Colonic mucosa (tissue), 4 donors: Measurements from ENCODE around the gene PLK4. TPM values are rescaled to one million over a fixed set of nuclear protein-coding genes. Genes with fewer than 3 reads are reported as not detected.
"Not testable (repeated sequence)": the region's sequence is repeated elsewhere in the genome, so short reads cannot be mapped to it uniquely, and the experiment has no call there.

Source experiments
- DNase-seq: peaks from one replicate; pipeline ENCODE4 v3.0.0-alpha.2; 2020
- H3K27ac ChIP-seq: fragments of 200-600 bp; one replicate; pipeline ENCODE4 v1.8.0; 2021
- H3K27me3 ChIP-seq: fragments of 200-600 bp; one replicate; pipeline ENCODE4 v1.8.0; 2021
- H3K36me3 ChIP-seq: fragments of 200-600 bp; one replicate; pipeline ENCODE4 v1.8.0; 2021
- H3K4me1 ChIP-seq: fragments of 200-600 bp; one replicate; pipeline ENCODE4 v1.8.0; 2021; ENCODE audit warnings: mild to moderate bottlenecking
- H3K4me3 ChIP-seq: fragments of 200-600 bp; one replicate; pipeline ENCODE4 v1.8.0; 2021
- H3K9ac ChIP-seq, 2 donors: one replicate each; pipeline ENCODE4 v1.7.0; 2013; ENCODE audit warnings: control low read depth in 2 of 2, low read depth in 2 of 2, low read length in 2 of 2
- H3K9me3 ChIP-seq: fragments of 200-600 bp; one replicate; pipeline ENCODE4 v1.8.0; 2021
- CTCF ChIP-seq: fragments of 200-600 bp; IDR thresholded peaks from one replicate; pipeline ENCODE4 v1.8.0; 2022; ENCODE audit warnings: antibody characterized with exemption, mild to moderate bottlenecking
- intact Hi-C: fragments of 100-400 bp; cut with DNase I; formaldehyde crosslinking; loops from one replicate; pipeline ENCODE4 v1.14.1; 2022
- total RNA-seq, 2 donors: library from RNA; stranded (reverse); fragmentation: NEBNext Ultra II Directional in 1 of 2; extraction: Animal tissue kit (Norgen Biotek cat#: 25700) in 1 of 2; gene quantifications; one replicate each; pipeline ENCODE4 v1.2.1, GENCODE V29; 2021
- donor health status: healthy.
- donor health status: DM: no; HTN: no; CAD: no.
- donor health status: DM: no; HTN: no; CAD: no.

PLK4 gene
- total RNA-seq, 2 donors from 2014 or later, result 8.8 to 22.6 TPM

GRCh38 chr4:127888559-127888958 is 7.9 kb downstream of the PLK4 start:
- H3K27ac ChIP-seq, result no peak overlapping the region
- no peak for DNase-seq
- no peak overlapping the region for H3K4me3 ChIP-seq
- no peak for TF ChIP-seq CTCF
- no peaks in the 10 kb centered on the region for H3K27me3 ChIP-seq
- no peaks in the 10 kb centered on the region for H3K4me1 ChIP-seq
- no peaks in the 10 kb centered on the region for H3K9me3 ChIP-seq
- H3K36me3 ChIP-seq, result no peaks in the 10 kb centered on the region
- intact Hi-C loops, result loop anchor here (10.0 kb wide), 1 partner anchor 76 kb away; the partner anchor contains the start of genes ABHD18 and MFSD8
- H3K9ac ChIP-seq, result no peak overlapping the region

- Histone ChIP-seq H3K27me3 (no peaks in the 10 kb centered on the region), H3K9ac (no peak overlapping the region), H3K9me3 (no peaks in the 10 kb centered on the region), H3K36me3 (no peaks in the 10 kb centered on the region), H3K27ac (no peak overlapping the region), H3K4me3 (no peak overlapping the region), H3K4me1 (no peaks in the 10 kb centered on the region)
- intact Hi-C loops, result loop anchor here (10.0 kb wide), 1 partner anchor 75 kb away; the partner anchor contains the start of genes ABHD18 and MFSD8
- DNase-seq, result no peak
- no peak for TF ChIP-seq CTCF
Observed at GRCh38 chr4:127889903-127890302, 9.2 kb downstream of the PLK4 start.

DNA sequence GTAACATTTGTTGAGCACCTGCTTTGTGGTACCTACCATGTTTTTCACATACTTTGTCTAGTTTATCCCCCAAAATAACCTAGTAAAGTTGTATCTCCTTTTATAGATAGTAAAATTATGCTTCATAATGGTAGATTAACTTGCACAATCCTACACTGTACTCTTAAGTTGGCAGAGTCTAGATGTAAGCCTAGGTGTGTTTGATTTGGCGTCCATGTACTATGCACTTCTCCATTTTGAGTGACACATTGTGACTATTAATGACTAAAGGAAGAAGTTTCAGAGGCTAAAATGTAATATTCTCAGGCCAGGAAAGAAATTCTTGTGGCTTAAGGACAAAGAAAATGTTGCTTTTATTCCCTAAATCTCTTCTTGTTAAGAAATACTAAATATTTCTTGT is 15.4 kb downstream of the PLK4 start:
- H3K36me3 ChIP-seq, result no peaks in the 10 kb centered on the region
- H3K4me3 ChIP-seq, result no peak overlapping the region
- no peak overlapping the region for H3K9ac ChIP-seq
- no peaks in the 10 kb centered on the region for H3K9me3 ChIP-seq
- H3K27me3 ChIP-seq, result no peaks in the 10 kb centered on the region
- H3K27ac ChIP-seq, result no peak overlapping the region
- no peak for DNase-seq
- H3K4me1 ChIP-seq, result no peaks in the 10 kb centered on the region
- TF ChIP-seq CTCF, result no peak
- intact Hi-C loops, result no loop called here

GRCh38 chr4:127896528-127896927 is 15.8 kb downstream of the PLK4 start:
- Histone ChIP-seq H3K9me3 (no peaks in the 10 kb centered on the region), H3K9ac (no peak overlapping the region), H3K27ac (no peak overlapping the region), H3K4me3 (no peak overlapping the region), H3K27me3 (no peaks in the 10 kb centered on the region), H3K36me3 (no peaks in the 10 kb centered on the region), H3K4me1 (no peaks in the 10 kb centered on the region)
- no peak for TF ChIP-seq CTCF
- intact Hi-C loops, result no loop called here
- no peak for DNase-seq

- H3K27ac ChIP-seq, H3K27me3 ChIP-seq, H3K9ac ChIP-seq, H3K4me1 ChIP-seq, H3K4me3 ChIP-seq, H3K36me3 ChIP-seq, DNase-seq, intact Hi-C loops, H3K9me3 ChIP-seq: not testable (repeated sequence)
Observed at GRCh38 chr4:127899682-127900081, 19.0 kb downstream of the PLK4 start.

DNA sequence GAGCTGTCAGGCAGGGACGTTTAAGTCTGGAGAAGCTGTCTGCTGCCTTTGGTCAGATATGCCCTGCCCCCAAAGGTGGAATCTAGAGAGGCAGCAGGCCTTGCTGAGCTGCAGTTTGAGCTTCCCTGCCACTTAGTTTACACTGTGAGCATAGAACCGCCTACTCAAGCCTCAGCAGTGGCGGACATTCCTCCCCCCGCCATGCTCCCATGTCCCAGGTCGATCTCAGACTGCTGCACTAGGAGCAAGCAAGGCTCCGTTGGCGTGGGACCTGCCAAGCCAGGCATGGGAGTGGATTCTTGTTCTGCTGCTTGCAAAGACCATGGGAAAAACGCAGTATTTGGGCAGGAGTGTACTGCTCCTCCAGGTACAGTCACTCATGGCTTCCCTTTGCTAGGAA is 24.3 kb downstream of the PLK4 start:
- Histone ChIP-seq H3K4me3 (no peak overlapping the region), H3K27ac (no peak overlapping the region), H3K9ac (no peak overlapping the region), H3K4me1 (no peaks in the 10 kb centered on the region), H3K9me3 (no peaks in the 10 kb centered on the region), H3K27me3 (no peaks in the 10 kb centered on the region), H3K36me3 (no peaks in the 10 kb centered on the region)
- intact Hi-C loops, result no loop called here
- DNase-seq, result no peak
- no peak for TF ChIP-seq CTCF
